Trophoblast cell (in vitro differentiated cells and primary cell): ENCODE measurements around the gene UGT1A3.

ENCODE experiments used
- DNase-seq, 2 donors: peaks; one replicate each; pipeline ENCODE4 v3.0.0-alpha.2; 2016
- H2AFZ ChIP-seq: 2 replicates; pipeline ENCODE4 v1.6.1; 2013; ENCODE audit warnings: low read length, moderate library complexity, mild to moderate bottlenecking; ENCODE audit not compliant: insufficient read depth, poor library complexity
- H2AK5ac ChIP-seq: 2 replicates; pipeline ENCODE4 v1.6.1; 2013; ENCODE audit warnings: mild to moderate bottlenecking, low read length
- H2BK120ac ChIP-seq: 2 replicates; pipeline ENCODE4 v1.6.1; 2013; ENCODE audit warnings: low read length, mild to moderate bottlenecking, moderate library complexity; ENCODE audit not compliant: insufficient read depth, poor library complexity
- H2BK12ac ChIP-seq: 2 replicates; pipeline ENCODE4 v1.6.1; 2013; ENCODE audit warnings: mild to moderate bottlenecking, low read length, moderate library complexity
- H2BK5ac ChIP-seq: 2 replicates; pipeline ENCODE4 v1.6.1; 2013; ENCODE audit warnings: low read length, low read depth, moderate library complexity, mild to moderate bottlenecking; ENCODE audit not compliant: poor library complexity
- H3K14ac ChIP-seq: 2 replicates; pipeline ENCODE4 v1.6.1; 2013; ENCODE audit warnings: mild to moderate bottlenecking, low read length
- H3K18ac ChIP-seq: 2 replicates; pipeline ENCODE4 v1.6.1; 2013; ENCODE audit warnings: mild to moderate bottlenecking, low read length
- H3K23ac ChIP-seq: 2 replicates; pipeline ENCODE4 v1.6.1; 2013; ENCODE audit warnings: low read length
- H3K27ac ChIP-seq: 2 replicates; pipeline ENCODE4 v1.5.1; 2013; ENCODE audit warnings: low read depth, mild to moderate bottlenecking, inconsistent platforms, low read length, moderate library complexity
- H3K27me3 ChIP-seq: 2 replicates; pipeline ENCODE4 v1.6.1; 2013; ENCODE audit warnings: inconsistent platforms, mild to moderate bottlenecking, low read length, moderate library complexity; ENCODE audit not compliant: insufficient read depth
- H3K36me3 ChIP-seq, 2 experiments: 1 replicate in 1 of 2; 2 replicates in 1 of 2; pipeline ENCODE4 v1.6.1; 2013; ENCODE audit warnings: low read length in 2 of 2, mild to moderate bottlenecking in 2 of 2, moderate library complexity in 1 of 2; ENCODE audit not compliant: insufficient read depth in 2 of 2, control insufficient read depth in 1 of 2
- H3K4ac ChIP-seq: 2 replicates; pipeline ENCODE4 v1.6.1; 2013; ENCODE audit warnings: low read depth, mild to moderate bottlenecking, low read length, moderate library complexity
- H3K4me1 ChIP-seq, 2 experiments: 1 replicate in 1 of 2; 2 replicates in 1 of 2; pipeline ENCODE4 v1.6.1; 2013; ENCODE audit warnings: low read length in 2 of 2, mild to moderate bottlenecking in 2 of 2, moderate library complexity in 1 of 2; ENCODE audit not compliant: insufficient read depth in 2 of 2, control insufficient read depth in 1 of 2
- H3K4me2 ChIP-seq: 2 replicates; pipeline ENCODE4 v1.6.1; 2013; ENCODE audit warnings: inconsistent platforms, mild to moderate bottlenecking, low read length, moderate library complexity
- H3K4me3 ChIP-seq: 2 replicates; pipeline ENCODE4 v1.5.1; 2013; ENCODE audit warnings: mild to moderate bottlenecking, low read depth, low read length, inconsistent platforms
- H3K79me1 ChIP-seq: one replicate; pipeline ENCODE4 v1.6.1; 2013; ENCODE audit warnings: low read length
- H3K79me2 ChIP-seq: 2 replicates; pipeline ENCODE4 v1.6.1; 2013; ENCODE audit warnings: low read length, mild to moderate bottlenecking; ENCODE audit not compliant: control insufficient read depth, insufficient read depth, poor library complexity
- H3K9ac ChIP-seq: 2 replicates; pipeline ENCODE4 v1.6.1; 2013; ENCODE audit warnings: mild to moderate bottlenecking, low read length
- H3K9me3 ChIP-seq: 2 replicates; pipeline ENCODE4 v1.6.1; 2013; ENCODE audit warnings: low read depth, mild to moderate bottlenecking, control low read depth, inconsistent platforms, low read length; ENCODE audit not compliant: insufficient read depth
- H4K12ac ChIP-seq: 2 replicates; pipeline ENCODE4 v1.6.1; 2013; ENCODE audit warnings: low read depth, mild to moderate bottlenecking, low read length, moderate library complexity
- H4K8ac ChIP-seq: 2 replicates; pipeline ENCODE4 v1.6.1; 2013; ENCODE audit warnings: low read depth, mild to moderate bottlenecking, low read length, moderate library complexity
- H4K91ac ChIP-seq: one replicate; pipeline ENCODE4 v1.6.1; 2013; ENCODE audit warnings: low read depth, mild to moderate bottlenecking, low read length, moderate library complexity
- WGBS: extraction: QIAGEN DNeasy Blood & Tissue Kit; methylation state at CpG from one replicate; pipeline ENCODE4 v1.1.7; 2013; ENCODE audit warnings: missing lambda C conversion rate; ENCODE audit not compliant: insufficient read length, insufficient coverage; ENCODE audit errors: extremely low coverage; 5-methylcytosine and 5-hydroxymethylcytosine counted together

UGT1A3 gene

DNA sequence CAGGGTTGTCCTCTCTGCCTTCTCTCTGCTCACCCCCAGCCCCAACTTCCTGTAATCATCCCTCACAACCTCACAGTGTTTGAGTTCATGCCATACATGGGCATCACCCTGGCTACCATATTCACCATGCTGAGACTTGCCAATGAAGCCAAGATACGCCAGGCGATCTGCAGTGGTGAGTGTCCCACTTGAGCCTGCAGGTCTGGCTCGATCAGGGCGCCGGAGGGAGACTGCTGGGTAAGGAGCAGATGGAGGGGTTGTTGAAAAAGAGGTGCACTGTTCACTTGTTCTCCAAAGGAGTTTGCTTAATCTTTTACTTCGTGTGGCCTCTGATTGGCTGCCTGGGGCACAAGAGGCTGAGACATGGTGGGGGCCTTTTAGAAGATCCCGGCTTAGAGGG lies 63.9 kb downstream of the UGT1A3 start:
- Histone ChIP-seq H3K79me2 (no peaks in the 10 kb centered on the region), H2BK5ac (no peak overlapping the region), H3K27me3 (no peaks in the 10 kb centered on the region), H3K23ac (no peak overlapping the region), H3K9me3 (peaks cover 13% of the 10 kb centered on the region), H3K4me2 (no peak overlapping the region), H3K9ac (no peak overlapping the region), H3K4ac (no peak overlapping the region), H4K91ac (no peak overlapping the region), H3K27ac (no peak overlapping the region), H4K8ac (no peak overlapping the region), H2AK5ac (no peak overlapping the region), H2AFZ (no peak overlapping the region), H4K12ac (no peak overlapping the region), H2BK120ac (no peak overlapping the region), H3K14ac (no peak overlapping the region), H2BK12ac (no peak overlapping the region), H3K36me3 (no peaks in the 10 kb centered on the region), H3K18ac (no peak overlapping the region), H3K4me3 (no peak overlapping the region), H3K4me1 (no peaks in the 10 kb centered on the region), H3K79me1 (no peaks in the 10 kb centered on the region)
- no CpG with 5 or more reads among the region's 7 CpGs for WGBS
- DNase-seq = no peak

GRCh38 chr2:233793465-233794127 lies 64.8 kb downstream of the UGT1A3 start:
- no peak overlapping the region for H3K4me3 ChIP-seq
- H3K4me1 ChIP-seq = no peaks in the 10 kb centered on the region
- no peak overlapping the region for H3K27ac ChIP-seq
- H2AFZ ChIP-seq = no peak overlapping the region
- DNase-seq = no peak
- H4K91ac ChIP-seq = no peak overlapping the region
- no peak overlapping the region for H3K18ac ChIP-seq
- no peak overlapping the region for H2BK12ac ChIP-seq
- no peak overlapping the region for H2BK5ac ChIP-seq
- H3K27me3 ChIP-seq = no peaks in the 10 kb centered on the region
- H3K36me3 ChIP-seq = no peaks in the 10 kb centered on the region
- WGBS = no CpG with 5 or more reads among the region's 18 CpGs
- no peaks in the 10 kb centered on the region for H3K79me1 ChIP-seq
- peaks cover 19% of the 10 kb centered on the region for H3K9me3 ChIP-seq
- no peak overlapping the region for H3K4me2 ChIP-seq
- no peak overlapping the region for H3K23ac ChIP-seq
- H3K4ac ChIP-seq = no peak overlapping the region
- H4K8ac ChIP-seq = no peak overlapping the region
- H3K9ac ChIP-seq = no peak overlapping the region
- H2BK120ac ChIP-seq = no peak overlapping the region
- no peaks in the 10 kb centered on the region for H3K79me2 ChIP-seq
- no peak overlapping the region for H2AK5ac ChIP-seq
- no peak overlapping the region for H3K14ac ChIP-seq
- H4K12ac ChIP-seq = no peak overlapping the region

- no peak for DNase-seq
- H3K9ac ChIP-seq = no peak overlapping the region
- H2AK5ac ChIP-seq = no peak overlapping the region
- no peak overlapping the region for H3K4me2 ChIP-seq
- H3K18ac ChIP-seq = no peak overlapping the region
- H3K14ac ChIP-seq = no peak overlapping the region
- H3K4me1 ChIP-seq = no peaks in the 10 kb centered on the region
- peaks cover 16% of the 10 kb centered on the region for H3K9me3 ChIP-seq
- no peak overlapping the region for H3K4me3 ChIP-seq
- H4K8ac ChIP-seq = no peak overlapping the region
- H3K79me1 ChIP-seq = no peaks in the 10 kb centered on the region
- no peak overlapping the region for H4K91ac ChIP-seq
- no peaks in the 10 kb centered on the region for H3K36me3 ChIP-seq
- no peak overlapping the region for H3K27ac ChIP-seq
- no peak overlapping the region for H2BK12ac ChIP-seq
- H2BK120ac ChIP-seq = no peak overlapping the region
- no peak overlapping the region for H3K23ac ChIP-seq
- no peak overlapping the region for H2AFZ ChIP-seq
- H4K12ac ChIP-seq = no peak overlapping the region
- no CpG with 5 or more reads among the region's 17 CpGs for WGBS
- no peak overlapping the region for H2BK5ac ChIP-seq
- no peak overlapping the region for H3K4ac ChIP-seq
- no peaks in the 10 kb centered on the region for H3K27me3 ChIP-seq
- no peaks in the 10 kb centered on the region for H3K79me2 ChIP-seq
Observed at GRCh38 chr2:233794128-233794658, 65.4 kb downstream of the UGT1A3 start.

GRCh38 chr2:233795735-233796171 lies 66.9 kb downstream of the UGT1A3 start:
- Histone ChIP-seq H4K91ac (no peak overlapping the region), H4K12ac (no peak overlapping the region), H2BK120ac (no peak overlapping the region), H2AK5ac (no peak overlapping the region), H3K9ac (no peak overlapping the region), H3K27ac (no peak overlapping the region), H3K27me3 (no peaks in the 10 kb centered on the region), H3K79me1 (no peaks in the 10 kb centered on the region), H3K79me2 (no peaks in the 10 kb centered on the region), H3K36me3 (no peaks in the 10 kb centered on the region), H3K4me3 (no peak overlapping the region), H2AFZ (no peak overlapping the region), H2BK5ac (no peak overlapping the region), H3K9me3 (peaks cover 16% of the 10 kb centered on the region), H3K4ac (no peak overlapping the region), H2BK12ac (no peak overlapping the region), H3K4me1 (no peaks in the 10 kb centered on the region), H4K8ac (no peak overlapping the region), H3K4me2 (no peak overlapping the region), H3K23ac (no peak overlapping the region), H3K18ac (no peak overlapping the region), H3K14ac (no peak overlapping the region)
- WGBS = no CpG with 5 or more reads among the region's 13 CpGs
- no peak for DNase-seq
